ENCODE data around the gene EIF3D. TPM values are rescaled to one million over a fixed set of nuclear protein-coding genes. Genes with fewer than 3 reads are reported as not detected.
A peak's percentile ranks its signal among the peaks of the same experiment; 100 is the strongest.

Gene EIF3D
- total RNA-seq, 1 experiment from 2014 or later: 283 TPM

GRCh38 chr22:36506637-36507517 lies 22.1 kb downstream of the EIF3D start, which contains the start of gene FOXRED2:
FOXRED2 (minus strand) TSS chr22:36507040; CDS start chr22:36506422, 618 bp downstream.
- DNase-seq (ENCODE audit: low read depth): peak; percentile 70

GRCh38 chr22:36505998-36506635 lies 22.8 kb downstream of the EIF3D start:
- DNase-seq (ENCODE audit: low read depth): no peak

- DNase-seq (ENCODE audit: low read depth): no peak
Observed at GRCh38 chr22:36497910-36498665, 30.9 kb downstream of the EIF3D start.

GRCh38 chr22:36493690-36494110 lies 35.3 kb downstream of the EIF3D start:
- DNase-seq (ENCODE audit: low read depth): no peak

GRCh38 chr22:36492109-36492508 lies 36.9 kb downstream of the EIF3D start:
- DNase-seq (ENCODE audit: low read depth): no peak

- DNase-seq (ENCODE audit: low read depth): no peak
Observed at GRCh38 chr22:36491155-36491554, 37.8 kb downstream of the EIF3D start.

- no peak for DNase-seq (ENCODE audit: low read depth)
Observed at GRCh38 chr22:36486619-36487384, 42.2 kb downstream of the EIF3D start.

- DNase-seq (ENCODE audit: low read depth): peak; percentile 93
Observed at GRCh38 chr22:36481393-36482168, 47.4 kb downstream of the EIF3D start, which contains the start of gene TXN2. TXN2 (minus strand) TSS chr22:36481640; CDS start chr22:36480837, 803 bp downstream.

- DNase-seq (ENCODE audit: low read depth): no peak
Observed at GRCh38 chr22:36480941-36481392, 48.0 kb downstream of the EIF3D start.

GRCh38 chr22:36478966-36479365 lies 50.0 kb downstream of the EIF3D start:
- no peak for DNase-seq (ENCODE audit: low read depth)

GRCh38 chr22:36475341-36475740 lies 53.6 kb downstream of the EIF3D start:
- DNase-seq (ENCODE audit: low read depth): no peak

GRCh38 chr22:36472689-36473088 lies 56.3 kb downstream of the EIF3D start:
- DNase-seq (ENCODE audit: low read depth): no peak

GRCh38 chr22:36471341-36471821 lies 57.6 kb downstream of the EIF3D start:
- peak; percentile 79 for DNase-seq (ENCODE audit: low read depth)

- DNase-seq (ENCODE audit: low read depth): no peak
Observed at GRCh38 chr22:36470994-36471331, 58.0 kb downstream of the EIF3D start.

GRCh38 chr22:36470162-36470993 lies 58.6 kb downstream of the EIF3D start:
- peak; percentile 83 for DNase-seq (ENCODE audit: low read depth)

- DNase-seq (ENCODE audit: low read depth): peak; percentile 58
Observed at GRCh38 chr22:36469094-36469710, 59.8 kb downstream of the EIF3D start.

- peak; percentile 97 for DNase-seq (ENCODE audit: low read depth)
Observed at GRCh38 chr22:36467946-36468345, 61.0 kb downstream of the EIF3D start.

GRCh38 chr22:36467042-36467810 lies 61.7 kb downstream of the EIF3D start:
- DNase-seq (ENCODE audit: low read depth): peak; percentile 95

Measured in M059J (cell line).